Stimulated activated CD8-positive, alpha-beta memory T cell treated with anti-CD3 and anti-CD28 coated beads, Interleukin-12 subunit alpha, Interleukin-12 subunit beta, amount 100 ng/mL, for 1 hour (primary cell): ENCODE measurements around the gene CLINT1.
A peak's percentile ranks its signal among the peaks of the same experiment; 100 is the strongest.
"Not testable (repeated sequence)": the region's sequence is repeated elsewhere in the genome, so short reads cannot be mapped to it uniquely, and the experiment has no call there.

ENCODE experiments used
- DNase-seq: peaks from one replicate; pipeline ENCODE4 v3.0.0-alpha.2; 2020; ENCODE audit warnings: low read depth

The CLINT1 gene

DNA sequence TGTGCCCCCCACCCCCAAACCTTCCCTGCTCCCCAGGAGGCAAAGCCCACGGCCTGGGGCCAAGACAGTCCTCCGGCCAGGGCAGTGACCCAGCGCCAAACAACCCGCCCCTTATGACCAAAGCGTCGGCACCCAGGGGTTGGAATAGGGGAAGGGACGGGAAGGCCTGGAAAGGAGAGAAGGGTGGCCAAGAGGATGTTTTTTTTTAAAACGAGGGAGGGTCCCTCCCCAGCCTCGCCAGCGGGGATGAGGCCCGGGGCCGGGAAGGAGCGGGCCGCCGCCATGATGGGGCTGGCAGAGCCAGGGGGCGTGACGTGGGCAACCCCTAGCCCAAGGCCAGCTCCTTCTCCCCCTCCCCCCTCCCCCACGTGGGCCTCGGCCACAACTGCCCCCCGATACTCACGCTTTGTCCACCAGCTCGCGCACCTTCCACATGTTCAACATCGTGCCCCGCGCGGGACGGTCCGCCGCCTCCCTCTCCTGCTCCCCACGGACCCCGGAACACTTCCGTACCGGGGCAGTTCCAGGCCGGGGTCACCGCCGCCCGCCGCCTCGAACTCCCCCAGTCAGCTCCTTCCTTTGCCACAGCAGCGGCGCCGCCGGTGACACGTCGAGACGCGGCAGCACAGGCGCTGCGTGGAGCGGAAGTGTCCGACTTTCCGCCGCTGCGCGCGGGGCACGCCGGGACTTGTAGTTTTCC, at the start of gene CLINT1:
Gene CLINT1, minus strand, starts transcription at position 619 of the 700 bp plus-strand sequence. Its CDS starts 175 bp downstream, at position 444.
- DNase-seq: peak; percentile 80

DNA sequence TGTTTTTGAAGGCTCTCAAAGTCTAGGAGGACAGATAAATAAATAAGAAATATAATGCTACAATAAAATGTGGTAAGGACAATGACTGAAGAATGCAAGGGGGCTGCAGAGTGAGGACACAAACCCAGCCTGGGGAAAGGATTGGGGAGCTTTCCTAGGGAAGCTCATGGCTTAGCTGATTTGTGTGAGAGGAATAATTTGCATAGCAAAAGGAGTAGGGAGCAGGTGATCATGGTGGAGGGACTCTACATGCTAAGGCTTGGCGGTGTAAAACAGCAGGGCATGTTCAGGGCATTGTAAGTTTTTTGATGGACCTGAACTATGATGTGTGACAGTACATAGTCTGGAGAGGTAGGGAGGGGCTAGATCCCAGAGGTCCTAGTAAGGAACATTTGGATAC, 49.5 kb upstream of the CLINT1 start:
- DNase-seq: no peak

DNA sequence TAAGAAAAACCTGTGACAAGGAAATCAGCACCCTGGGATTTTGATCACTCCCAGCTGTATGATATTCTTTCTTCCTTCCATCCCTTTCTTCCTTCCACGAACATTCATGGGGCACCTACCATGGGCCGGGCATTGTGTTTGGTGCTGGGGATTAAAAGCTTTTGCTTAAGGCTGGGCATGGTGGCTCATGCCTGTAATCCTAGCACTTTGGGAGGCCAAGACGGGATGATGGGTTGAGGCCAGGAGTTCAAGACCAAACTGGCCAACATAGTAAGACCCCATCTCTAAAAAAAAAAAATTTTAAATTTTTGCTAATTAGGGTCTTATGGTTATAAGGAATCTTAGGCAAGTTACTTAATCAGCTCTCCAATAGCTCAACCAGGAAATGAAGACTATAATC, 48.5 kb upstream of the CLINT1 start:
- DNase-seq: no peak

DNA sequence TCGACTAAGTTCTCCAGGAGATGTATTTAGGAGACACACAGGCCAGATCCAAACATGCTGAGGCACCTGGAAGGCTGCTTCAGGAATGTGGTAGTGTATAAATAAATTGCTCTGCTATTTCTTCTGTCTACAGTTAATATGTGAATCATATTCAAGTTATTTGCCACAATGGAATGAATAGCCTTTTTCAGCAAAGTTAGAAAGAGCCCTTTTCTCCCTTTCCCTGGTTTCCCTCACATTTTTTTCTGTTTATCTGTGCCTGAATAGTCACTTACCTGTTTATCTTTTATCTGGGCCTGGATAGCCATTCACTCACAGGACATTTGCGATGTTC, 44.1 kb upstream of the CLINT1 start:
- no peak for DNase-seq

DNA sequence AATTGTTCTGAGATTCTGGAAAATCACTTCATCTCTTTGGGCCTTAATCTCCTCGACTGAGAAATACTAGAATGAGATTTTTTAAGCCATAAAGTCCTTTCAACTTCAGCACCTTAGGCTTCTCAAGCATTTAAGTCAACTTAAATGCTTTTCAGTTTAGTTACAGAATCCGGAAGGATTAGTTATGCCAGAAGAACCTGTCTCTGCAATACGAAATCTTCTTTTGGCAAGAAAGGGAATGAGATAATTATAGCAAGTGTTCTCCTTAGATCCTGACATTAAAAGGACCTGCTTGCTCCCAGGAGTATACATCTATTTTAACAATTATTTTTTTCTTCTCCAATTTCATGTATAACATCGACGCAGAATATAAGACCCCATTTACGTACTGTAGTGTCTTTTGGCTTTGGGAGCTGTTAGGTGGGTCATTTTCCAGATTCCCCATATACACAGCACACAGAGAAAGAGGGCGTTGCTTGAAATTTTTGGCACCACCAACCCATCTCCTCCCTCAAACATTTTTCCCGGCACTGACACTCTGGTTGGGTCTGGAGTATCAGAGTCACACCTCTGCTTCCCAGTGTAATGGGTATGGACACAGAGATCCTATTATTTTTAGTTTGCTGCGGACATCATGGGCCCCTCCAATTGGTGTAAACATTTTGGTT, 43.6 kb upstream of the CLINT1 start:
- DNase-seq: no peak

DNA sequence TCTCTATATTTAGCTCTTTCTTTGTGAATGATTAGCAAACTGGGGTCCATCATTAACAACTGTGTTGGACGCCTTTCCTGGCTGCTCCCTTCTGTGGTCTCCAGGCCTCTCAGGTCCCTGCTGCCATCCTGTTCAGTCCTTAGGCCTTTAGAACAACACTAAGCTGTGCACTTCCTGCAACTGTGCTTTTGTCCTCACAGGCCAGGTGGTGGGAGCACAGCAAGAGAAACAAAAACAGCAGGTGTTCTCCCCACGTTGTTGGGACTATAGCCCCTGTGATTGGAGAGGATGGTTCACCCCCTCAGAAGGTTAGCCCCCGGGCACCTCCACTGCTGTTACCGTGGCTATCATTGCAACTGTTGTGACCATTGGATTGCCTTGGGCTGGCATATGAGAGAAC, 41.7 kb upstream of the CLINT1 start:
- no peak for DNase-seq

DNA sequence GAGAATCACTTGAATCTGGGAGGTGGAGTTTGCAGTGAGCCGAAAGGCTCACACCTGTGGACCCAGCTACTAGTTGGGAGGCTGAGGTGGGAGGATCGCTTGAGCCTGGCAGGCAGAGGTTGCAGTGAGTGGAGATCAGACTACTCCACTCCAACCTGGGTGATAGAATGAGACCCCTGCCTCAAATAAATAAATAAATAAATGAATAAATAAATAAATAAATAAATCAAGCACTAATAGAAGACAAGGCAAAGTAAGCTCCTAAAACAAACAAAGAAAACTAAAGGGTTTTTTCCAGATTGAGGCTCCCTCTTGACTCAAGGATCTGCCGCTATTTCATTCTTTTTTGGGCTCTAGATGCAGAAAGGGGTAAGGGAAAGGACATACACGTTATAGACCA, 34.7 kb upstream of the CLINT1 start:
- no peak for DNase-seq

DNA sequence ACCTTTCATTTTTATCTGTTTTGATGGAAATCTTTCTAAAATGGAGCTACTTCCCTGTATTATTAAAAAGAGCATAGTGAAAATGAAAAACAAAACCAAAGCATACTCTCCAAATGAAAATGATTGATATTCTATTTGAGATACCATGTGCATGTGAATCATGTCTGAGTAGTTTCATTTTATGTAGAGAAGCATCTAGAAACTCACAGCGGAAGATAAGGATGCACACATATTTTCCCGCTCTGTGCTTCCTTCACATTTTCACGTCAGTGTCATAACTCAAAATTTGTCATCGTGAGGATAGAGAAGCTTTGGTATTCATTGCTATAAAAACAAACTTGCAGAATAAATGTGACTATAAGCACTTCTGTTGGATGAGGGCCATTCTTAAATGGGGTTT, 34.0 kb upstream of the CLINT1 start:
- no peak for DNase-seq

DNA sequence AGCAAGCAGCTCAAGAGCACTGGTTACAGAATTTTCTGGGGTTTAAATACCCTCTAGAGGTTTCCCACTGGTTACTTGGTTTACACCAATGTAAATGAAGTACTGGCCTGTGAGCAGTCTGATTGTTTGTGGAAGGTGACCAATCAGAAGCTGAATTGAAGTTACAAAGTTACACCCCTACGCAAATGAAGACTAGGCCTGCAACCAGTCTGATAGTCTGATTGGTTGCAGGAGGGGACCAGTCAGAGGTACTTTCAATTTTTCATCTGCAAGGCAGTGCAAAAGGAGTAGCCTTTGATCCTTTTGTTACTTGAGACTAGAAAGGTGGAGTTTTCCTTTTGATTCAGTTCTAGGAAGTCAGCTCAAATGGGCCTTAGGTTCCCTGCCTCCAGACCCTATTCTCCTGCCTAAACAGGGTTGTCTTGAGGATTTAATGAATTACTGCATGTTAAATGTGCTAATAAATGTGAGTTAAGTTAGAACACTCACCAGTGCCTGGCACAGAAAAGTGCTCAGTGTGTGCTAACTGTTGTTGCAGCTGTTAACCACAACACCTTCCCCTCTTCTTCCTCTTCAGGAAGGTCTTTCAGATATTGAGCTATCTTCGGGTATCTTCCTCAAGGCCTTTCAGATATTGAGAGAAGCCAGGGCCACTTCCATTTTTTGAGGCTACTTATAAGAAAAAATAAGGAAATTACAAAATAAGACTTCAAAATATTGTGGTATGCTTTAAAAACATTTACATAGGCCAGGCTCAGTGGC, 32.1 kb upstream of the CLINT1 start:
- DNase-seq: no peak

DNA sequence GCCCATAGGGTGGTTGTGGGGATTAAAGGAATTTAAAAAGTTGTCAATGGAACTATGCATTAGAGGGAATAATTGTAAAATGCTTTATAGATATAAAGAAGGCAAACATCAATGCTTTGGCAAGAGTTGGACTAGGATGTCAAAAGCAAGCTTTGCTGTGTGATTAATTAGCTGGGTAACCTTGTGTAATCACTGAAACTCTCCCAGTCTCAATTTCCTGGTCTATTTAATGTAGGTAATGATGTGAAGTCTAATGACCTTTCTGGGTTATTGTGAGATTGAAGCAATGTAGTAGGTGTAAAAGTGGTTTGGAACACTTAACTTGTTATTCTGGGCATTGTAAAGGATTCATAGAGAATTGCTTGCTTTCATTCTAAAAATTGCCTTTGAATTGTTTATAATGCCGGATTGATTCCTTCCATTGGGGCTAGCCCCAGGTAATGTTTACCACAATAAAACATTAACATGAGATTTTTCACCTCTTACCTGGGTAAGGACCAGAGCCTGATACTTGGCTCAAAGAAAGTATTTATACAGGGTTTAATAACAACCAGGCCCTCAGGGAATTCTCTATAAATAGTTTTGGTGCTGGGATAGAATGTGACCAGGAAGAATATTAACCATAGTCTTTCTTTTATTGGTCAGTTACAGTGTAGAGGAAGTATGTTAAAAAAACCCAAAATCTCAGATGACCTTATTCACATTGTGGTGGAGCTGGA, 30.0 kb upstream of the CLINT1 start:
- no peak for DNase-seq

DNA sequence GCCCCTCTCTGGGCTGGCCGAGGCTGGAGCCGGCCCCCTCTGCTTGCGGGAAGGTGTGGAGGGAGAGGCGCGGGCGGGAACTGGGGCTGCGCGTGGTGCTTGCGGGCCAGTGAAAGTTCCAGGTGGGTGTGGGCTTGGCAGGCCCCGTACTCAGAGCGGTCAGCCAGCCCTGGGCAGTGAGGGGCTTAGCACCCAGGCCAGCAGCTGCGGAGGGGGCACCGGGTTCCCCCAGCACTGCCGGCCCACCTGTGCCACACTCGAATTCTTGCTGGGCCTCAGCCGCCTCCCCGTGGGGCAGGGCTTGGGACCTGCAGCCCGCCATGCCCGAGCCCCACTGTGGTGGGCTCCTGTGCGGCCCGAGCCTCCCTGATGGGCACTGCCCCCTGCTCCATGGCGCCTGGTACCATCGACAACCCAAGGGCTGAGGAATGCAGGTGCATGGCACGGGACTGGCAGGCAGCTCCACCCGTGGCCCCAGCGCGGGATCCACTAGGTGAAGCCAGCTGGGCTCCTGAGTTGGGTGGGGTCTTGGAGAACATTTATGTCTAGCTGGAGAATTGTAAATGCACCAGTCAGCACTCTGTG, 27.9 kb upstream of the CLINT1 start:
- no peak for DNase-seq

DNA sequence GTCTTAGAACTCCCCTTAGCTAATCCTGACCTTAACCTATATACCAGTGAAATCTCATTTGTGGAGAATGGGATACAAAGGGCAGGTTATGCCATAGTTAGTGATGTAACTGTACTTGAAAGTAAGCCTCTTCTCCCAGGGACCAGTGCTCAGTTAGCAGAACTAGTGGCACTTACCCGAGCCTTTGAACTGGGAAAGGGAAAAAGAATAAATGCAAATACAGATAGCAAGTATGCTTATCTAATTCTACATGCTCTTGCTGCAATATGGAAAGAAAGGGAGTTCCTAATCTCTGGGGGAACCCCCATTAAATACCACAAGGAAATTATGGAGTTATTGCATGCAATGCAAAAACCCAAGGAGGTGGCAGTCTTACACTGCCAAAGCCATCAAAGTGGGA, 26.1 kb upstream of the CLINT1 start:
- not testable (repeated sequence) for DNase-seq

DNA sequence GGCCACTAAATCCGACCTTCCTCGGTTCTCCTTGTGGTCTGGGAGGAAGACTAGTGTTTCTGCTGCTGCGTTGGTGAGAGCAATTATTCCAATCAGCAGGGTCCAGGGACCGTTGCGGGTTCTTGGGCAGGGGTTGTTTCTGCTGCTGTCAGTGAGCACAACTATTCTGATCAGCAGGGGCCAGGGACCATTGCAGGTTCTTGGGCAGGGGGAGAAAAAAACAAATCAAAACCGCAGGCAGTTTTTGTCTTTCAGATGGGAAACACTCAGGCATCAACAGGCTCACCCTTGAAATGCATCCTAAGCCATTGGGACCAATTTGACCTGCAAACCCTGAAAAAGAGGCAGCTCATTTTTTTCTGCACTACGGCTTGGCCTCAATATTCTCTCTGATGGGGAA, 22.6 kb upstream of the CLINT1 start:
- not testable (repeated sequence) for DNase-seq

DNA sequence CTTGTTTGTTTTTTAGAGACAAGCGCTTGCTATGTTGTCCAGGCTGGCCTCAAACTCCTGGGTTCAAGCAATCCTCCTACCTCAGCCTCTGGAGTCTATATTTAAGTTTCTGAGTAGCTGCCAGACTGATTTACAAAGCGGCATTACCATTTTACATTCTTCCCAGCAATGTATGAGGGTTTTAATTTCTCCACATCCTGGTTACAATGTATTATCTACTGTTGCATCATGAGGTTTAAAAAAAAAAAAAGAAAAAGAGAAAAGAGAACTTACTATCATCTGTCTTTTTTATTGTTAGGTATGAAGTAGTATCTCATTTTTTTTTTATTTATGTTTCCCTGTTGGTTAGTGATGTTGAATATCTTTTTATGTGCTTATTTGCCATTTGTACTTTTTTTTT, 18.9 kb upstream of the CLINT1 start:
- DNase-seq: no peak

DNA sequence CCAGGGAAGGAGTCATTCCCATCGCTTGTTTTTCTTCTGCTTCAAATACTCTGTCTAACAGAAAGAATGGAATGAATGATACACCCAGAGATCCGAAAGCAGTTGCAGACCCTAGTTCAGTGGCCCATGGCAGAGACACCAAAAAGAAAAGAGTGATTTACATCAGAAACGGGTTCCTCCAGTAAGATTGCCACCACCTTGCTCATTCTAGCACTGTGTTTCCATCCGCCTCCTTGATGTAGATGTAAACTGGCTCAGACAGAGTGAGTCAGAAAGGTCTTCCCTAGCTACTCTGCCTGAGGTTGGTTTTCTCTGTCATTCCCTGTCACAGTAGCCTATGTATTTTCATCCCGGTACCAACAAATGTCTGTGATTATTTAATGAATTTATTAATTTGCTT, 15.9 kb upstream of the CLINT1 start:
- no peak for DNase-seq

DNA sequence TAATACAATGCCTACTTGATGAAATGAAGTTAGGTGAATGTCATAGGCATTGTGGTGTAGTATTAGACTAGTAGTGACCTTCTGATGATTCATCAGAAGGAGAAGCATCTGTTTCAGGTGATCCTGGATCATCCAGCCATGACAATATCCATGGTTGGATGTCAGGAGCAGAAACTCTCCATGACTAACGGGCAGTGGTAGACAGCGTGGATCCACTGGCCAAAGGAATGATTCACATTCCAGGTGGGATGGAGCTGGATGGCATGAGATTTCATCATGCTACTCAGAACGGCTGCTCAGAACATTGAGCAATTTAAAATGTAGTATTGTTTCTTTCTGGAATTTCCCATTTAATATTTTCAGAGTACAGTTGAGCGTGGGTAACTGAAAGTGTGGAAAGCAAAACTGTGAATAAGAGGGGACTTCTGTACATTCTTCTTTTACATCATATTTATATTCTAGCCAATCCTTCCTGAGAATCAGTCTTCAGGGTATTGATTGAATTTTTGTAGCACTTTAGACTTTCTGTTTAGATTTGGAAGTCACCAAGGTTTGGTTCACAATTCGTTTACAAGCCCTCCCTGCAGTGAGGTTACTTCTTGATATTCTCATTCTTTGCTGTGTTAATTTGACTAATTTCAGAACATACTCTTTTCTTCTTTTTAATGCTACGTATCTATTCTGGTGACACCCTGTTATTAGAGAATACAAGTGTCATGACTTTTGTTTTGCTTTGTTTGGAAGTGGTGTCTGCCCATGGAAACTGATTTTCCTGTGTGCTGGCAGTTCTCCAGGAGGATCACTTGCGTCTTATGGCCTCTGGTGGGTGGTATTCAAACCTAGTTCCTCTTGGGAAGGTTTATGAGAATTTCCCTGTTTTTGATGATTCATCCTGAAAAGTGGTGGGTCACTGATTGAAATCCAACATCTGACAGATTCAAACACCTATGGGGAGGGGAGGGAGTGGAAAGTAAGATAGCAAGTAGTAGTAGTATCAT, 12.2 kb upstream of the CLINT1 start:
- DNase-seq: no peak

DNA sequence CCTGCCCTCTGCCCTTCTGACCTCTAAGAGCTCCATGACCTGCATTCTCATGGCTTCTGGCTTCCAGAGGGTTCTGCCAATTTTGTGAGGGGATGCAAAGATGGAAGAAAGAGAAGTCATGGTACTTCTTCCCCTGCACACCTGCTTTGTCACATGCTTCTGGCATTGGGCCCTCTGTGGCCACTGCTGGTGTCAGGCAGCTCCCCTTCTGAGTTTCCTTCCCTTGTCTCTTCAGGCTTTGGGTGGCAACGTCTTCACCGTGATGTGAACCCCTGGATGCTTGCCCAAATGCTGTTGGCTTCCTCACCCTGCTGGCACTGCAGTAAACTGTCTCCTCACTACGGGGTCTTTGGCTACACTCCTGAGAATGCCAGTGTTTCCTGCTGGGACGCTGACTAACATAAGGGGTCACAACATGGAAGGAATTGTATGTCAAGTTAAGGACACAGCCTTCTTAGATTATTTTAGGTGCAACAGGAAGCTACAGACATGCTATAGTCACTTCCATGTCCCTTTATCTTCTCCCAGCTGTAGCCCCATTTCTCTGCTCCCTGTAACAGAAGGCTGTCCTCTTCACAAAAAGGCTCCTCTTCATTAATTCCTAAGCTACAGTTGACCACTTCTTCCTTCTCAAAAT, 8.9 kb upstream of the CLINT1 start:
- DNase-seq: no peak

DNA sequence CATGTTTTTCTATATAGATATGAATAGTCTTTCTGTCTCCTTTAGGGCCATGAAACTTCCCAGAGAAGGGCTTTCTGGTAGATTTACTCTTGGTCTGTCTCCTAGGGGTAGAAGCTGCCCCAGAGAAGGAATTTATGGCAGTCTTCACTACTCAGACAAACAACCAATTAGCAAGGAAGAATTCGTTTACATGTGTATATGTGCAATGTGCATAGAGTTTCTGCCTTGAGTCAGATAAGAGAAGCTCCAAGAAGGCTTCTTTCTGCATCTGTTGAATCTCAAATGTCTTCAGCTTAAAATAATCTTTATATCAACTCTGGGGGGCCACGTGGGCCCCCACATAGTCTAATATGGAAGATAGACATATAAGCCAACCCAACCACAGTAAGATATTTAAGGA, 7.6 kb upstream of the CLINT1 start:
- DNase-seq: no peak

DNA sequence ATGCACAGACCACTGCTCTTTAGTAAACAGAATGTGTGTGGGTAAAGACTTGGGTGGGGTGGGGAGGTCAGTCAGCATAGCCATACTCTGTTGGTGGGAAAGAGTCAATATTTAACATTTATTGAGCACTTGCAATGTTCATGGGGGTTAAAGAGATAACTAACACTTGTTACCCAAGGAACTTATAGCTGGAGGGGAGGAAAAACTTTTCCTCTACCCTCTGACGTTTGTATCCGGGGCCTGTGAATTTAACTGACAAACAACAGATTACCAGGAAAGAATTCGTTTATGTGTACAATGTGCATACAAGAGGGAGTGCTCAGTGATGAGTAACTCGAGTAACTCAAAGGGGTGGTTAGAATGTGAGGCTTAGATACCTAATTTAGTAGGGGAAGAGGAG, 6.8 kb upstream of the CLINT1 start:
- DNase-seq: no peak

DNA sequence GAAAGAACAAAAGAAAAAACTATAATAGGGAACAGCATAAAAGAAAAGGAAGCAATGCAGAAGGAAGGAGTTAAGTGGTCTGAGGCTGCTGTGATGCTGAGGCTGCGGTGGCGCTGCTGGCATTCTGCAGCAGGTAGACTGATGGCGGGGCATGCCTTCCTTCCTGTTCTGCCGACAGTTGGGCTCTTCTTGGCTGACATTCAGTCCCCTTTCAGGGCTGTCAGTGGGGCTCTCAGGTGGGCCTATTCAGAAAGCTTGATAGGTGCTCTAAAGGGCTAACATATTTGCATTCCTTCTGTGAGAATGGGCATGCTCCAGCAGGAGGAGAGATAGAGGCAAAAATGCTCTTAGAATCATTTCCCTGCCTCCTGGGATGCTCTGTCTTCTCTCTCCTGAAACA, 5.1 kb upstream of the CLINT1 start:
- no peak for DNase-seq
